Gastrocnemius medialis (tissue), 4 donors: ENCODE results near the gene PDCD7.

Experiments used
- POLR2A ChIP-seq, 2 donors: fragments of 450-650 bp; IDR thresholded peaks; one replicate each; pipeline ENCODE4 v1.6.1; 2017; ENCODE audit warnings: antibody characterized with exemption in 2 of 2, mild to moderate bottlenecking in 2 of 2, moderate library complexity in 2 of 2
- TF ChIP-seq, protein P1 (sequence below), 5 experiments: fragments of 450-650 bp in 3 of 5; fragments of 200-600 bp in 2 of 5; sonication (generic) in 2 of 5; IDR thresholded peaks in 4 of 5; conservative IDR thresholded peaks in 1 of 5; 1 replicate in 4 of 5; 2 replicates in 1 of 5; pipeline ENCODE4 v1.5.1; 2016 to 2019; ENCODE audit warnings: antibody characterized with exemption in 5 of 5, mild to moderate bottlenecking in 3 of 5, moderate library complexity in 3 of 5

DNA sequence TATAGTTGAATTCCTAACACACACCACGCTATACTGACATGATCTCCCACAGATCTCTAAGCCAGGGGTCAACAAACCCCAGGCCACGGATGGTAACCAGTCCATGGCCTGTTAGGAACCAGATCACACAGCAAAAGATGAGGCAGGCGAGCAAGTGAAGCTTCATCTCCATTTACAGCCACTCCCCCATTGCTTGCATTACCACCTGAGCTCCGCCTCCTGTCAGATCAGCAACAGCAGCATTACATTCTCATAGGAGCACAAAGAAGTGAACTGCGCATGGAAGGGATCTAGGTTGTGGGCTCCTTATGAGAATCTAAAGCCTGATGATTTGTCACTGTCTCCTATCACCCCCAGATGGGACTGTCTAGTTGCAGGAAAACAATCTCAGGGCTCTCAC is 2.7 kb downstream of the PDCD7 start:
- TF ChIP-seq, protein P1, sequence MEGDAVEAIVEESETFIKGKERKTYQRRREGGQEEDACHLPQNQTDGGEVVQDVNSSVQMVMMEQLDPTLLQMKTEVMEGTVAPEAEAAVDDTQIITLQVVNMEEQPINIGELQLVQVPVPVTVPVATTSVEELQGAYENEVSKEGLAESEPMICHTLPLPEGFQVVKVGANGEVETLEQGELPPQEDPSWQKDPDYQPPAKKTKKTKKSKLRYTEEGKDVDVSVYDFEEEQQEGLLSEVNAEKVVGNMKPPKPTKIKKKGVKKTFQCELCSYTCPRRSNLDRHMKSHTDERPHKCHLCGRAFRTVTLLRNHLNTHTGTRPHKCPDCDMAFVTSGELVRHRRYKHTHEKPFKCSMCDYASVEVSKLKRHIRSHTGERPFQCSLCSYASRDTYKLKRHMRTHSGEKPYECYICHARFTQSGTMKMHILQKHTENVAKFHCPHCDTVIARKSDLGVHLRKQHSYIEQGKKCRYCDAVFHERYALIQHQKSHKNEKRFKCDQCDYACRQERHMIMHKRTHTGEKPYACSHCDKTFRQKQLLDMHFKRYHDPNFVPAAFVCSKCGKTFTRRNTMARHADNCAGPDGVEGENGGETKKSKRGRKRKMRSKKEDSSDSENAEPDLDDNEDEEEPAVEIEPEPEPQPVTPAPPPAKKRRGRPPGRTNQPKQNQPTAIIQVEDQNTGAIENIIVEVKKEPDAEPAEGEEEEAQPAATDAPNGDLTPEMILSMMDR (IDR thresholded peaks at IDR 0.05 in 4 of 5, conservative IDR thresholded peaks at IDR 0.05 in 1 of 5) = no peak
- TF ChIP-seq POLR2A (IDR thresholded peaks at IDR 0.05) = no peak
